Anterior cingulate cortex (tissue), 58 donors: ENCODE results near the gene ZBTB39.
"Not testable (repeated sequence)": the region's sequence is repeated elsewhere in the genome, so short reads cannot be mapped to it uniquely, and the experiment has no call there.

Experiments used
- DNase-seq, 58 donors: peaks; one replicate each; lab custom pipeline; 2025; lab: John Stamatoyannopoulos, UW

Gene ZBTB39

GRCh38 chr12:56985714-56986113 is 20.6 kb downstream of the ZBTB39 start:
- DNase-seq: not testable (repeated sequence)

GRCh38 chr12:56983386-56983785 is 23.0 kb downstream of the ZBTB39 start:
- DNase-seq: no peak

GRCh38 chr12:56982578-56983236 is 23.6 kb downstream of the ZBTB39 start:
- not testable (repeated sequence) for DNase-seq

- DNase-seq: no peak
Measured at GRCh38 chr12:56980941-56981530, 25.3 kb downstream of the ZBTB39 start.

GRCh38 chr12:56980268-56980667 is 26.1 kb downstream of the ZBTB39 start:
- DNase-seq: no peak

- DNase-seq: no peak
Measured at GRCh38 chr12:56979628-56980027, 26.7 kb downstream of the ZBTB39 start.

GRCh38 chr12:56978397-56979138 is 27.8 kb downstream of the ZBTB39 start:
- DNase-seq: no peak

- not testable (repeated sequence) for DNase-seq
Measured at GRCh38 chr12:56977361-56977760, 29.0 kb downstream of the ZBTB39 start.

- DNase-seq: not testable (repeated sequence)
Measured at GRCh38 chr12:56974224-56974623, 32.1 kb downstream of the ZBTB39 start.

GRCh38 chr12:56968910-56969309 is 37.4 kb downstream of the ZBTB39 start:
- DNase-seq: not testable (repeated sequence)

GRCh38 chr12:56965997-56966642 is 40.2 kb downstream of the ZBTB39 start:
- not testable (repeated sequence) for DNase-seq

- not testable (repeated sequence) for DNase-seq
Measured at GRCh38 chr12:56965124-56965523, 41.2 kb downstream of the ZBTB39 start.

GRCh38 chr12:56963557-56963956 is 42.8 kb downstream of the ZBTB39 start:
- DNase-seq: not testable (repeated sequence)

- DNase-seq: not testable (repeated sequence)
Measured at GRCh38 chr12:56962247-56962646, 44.1 kb downstream of the ZBTB39 start.

GRCh38 chr12:56958422-56958821 is 47.9 kb downstream of the ZBTB39 start:
- no peak for DNase-seq

- DNase-seq: no peak
Measured at GRCh38 chr12:56957229-56958052, 48.9 kb downstream of the ZBTB39 start, which contains the start of gene RDH16. TSS of gene RDH16 (minus strand) at chr12:56957608. CDS start at chr12:56957462, 146 bp downstream.

- DNase-seq: no peak
Measured at GRCh38 chr12:56955631-56956256, 50.6 kb downstream of the ZBTB39 start.

GRCh38 chr12:56954958-56955355 is 51.4 kb downstream of the ZBTB39 start:
- no peak for DNase-seq
